Stimulated activated CD4-positive, alpha-beta T cell treated with anti-CD3 and anti-CD28 coated beads, Interleukin-15, amount 100 ng/mL, for 1 hour (primary cell): ENCODE measurements around the gene CFAP43.

ENCODE experiments used
- DNase-seq, 2 donors: peaks; one replicate each; pipeline ENCODE4 v3.0.0-alpha.2; 2020; ENCODE audit warnings: low read depth in 1 of 2, low spot score in 1 of 2

The CFAP43 gene

DNA sequence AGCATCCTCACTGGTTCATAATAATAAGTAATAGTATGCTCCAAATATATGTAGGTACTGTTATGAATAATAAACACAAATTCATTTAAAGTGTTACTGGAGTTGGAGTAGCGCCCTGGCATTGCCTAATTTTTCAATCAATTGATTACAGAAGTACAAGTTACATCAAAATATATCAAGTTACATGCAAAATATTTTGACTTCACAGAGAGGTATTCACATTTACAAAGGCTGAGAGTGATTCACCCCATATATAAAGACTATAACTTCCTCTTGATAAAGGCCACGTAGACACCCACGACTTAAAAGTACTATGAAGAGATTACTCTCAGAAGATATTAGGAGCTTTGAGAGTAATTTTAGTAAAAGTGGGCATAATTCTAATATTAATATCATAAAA is 132.9 kb downstream of the CFAP43 start:
- DNase-seq, result no peak

DNA sequence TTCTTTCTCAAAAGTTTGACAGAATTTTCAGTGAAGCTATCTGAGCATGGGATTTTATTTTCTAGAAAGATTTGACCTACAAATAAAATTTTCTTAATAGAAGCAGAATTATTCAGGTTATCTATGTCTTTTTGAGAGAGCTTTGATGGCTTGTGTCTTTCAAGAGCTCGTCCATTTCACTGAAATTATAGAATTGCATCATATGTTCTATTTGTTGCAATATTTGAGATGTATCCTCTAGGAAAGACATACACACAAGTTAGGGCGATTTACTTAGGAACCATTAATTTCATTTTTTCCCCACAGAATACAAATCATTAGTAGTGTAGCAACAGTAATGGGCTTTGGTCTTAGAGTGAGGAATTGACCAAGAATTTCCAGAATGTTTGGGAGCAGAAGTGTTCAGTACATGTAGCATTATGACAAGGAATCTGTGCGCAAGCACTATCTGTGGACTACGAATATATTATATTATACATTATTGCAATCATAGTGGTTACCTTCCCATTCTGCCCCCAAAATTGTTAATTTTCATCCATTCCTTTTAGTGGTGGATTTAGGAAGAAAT is 133.7 kb downstream of the CFAP43 start:
- no peak for DNase-seq

DNA sequence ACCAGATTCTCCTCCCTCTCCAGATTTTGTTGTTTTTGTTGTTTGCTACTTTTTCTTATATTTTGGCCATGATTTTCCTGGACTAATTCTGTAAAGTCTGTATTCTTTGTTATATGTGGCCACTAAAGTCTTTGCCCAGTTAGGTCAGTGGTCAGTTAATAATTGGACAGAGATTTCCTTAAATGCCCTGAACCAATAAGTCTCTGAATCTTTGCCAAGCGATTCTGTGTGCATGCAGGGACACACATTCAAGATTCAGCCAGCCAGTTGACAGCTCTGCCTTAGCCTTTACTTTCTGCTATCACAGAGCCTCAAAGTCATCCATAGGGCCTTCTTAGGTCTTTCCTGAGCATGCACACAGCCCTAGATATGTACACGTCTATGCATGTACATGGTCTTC is 135.5 kb downstream of the CFAP43 start:
- DNase-seq, result no peak

DNA sequence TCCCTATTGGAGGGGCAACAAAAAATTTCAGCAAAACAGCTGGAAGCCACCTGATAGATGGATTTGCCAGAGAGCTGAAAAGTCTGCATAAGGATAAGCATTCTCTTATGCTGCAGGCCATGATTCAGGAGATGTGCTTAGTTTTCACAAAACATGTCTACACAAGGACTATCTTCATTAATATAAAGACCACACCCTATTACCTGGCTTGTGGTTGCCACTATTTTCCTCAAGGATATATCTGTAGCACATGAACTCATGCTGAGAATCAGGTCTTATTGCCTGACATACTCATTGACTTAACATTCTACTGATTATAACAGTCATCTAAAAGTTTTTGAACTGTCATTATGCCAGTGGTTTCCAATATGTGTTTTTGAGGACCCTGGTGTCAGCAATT is 139.4 kb downstream of the CFAP43 start:
- no peak for DNase-seq

DNA sequence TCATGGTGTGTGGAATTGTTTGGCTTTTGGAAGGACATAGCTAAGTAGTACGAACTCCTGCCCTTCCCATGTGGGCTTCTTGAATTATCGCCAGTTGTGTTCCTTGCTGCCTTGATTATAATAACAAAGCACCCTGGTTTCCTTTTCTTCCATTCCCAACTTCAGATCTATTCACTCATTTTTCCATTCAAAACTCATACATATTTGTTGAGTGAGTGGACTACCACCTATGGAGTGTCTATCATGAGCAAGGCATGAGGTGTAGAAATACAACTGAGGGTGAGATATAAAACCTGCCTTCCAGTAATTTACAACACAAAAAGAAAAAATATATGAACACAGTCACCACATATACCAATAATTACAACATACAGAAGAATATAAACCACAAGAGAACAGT is 141.6 kb downstream of the CFAP43 start:
- DNase-seq, result no peak

DNA sequence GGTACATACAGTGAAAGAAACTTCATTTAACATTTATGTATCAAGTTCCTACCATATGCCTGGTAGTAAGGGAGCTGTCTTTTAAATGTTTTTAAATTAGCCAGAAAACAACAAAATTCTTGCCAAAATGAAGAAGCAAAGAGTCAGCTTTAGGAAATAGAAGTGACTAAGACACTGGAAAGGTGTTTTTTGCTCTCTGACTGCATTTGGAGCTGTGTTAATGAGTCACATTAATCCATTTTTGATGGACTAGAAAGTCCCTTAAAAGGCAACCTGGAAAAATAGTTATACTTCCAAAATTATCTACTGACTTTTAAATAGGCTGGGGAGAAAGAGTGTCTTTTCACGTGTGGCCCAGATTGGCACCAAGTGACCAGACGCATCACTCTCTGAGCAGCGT is 142.5 kb downstream of the CFAP43 start:
- DNase-seq, result no peak

DNA sequence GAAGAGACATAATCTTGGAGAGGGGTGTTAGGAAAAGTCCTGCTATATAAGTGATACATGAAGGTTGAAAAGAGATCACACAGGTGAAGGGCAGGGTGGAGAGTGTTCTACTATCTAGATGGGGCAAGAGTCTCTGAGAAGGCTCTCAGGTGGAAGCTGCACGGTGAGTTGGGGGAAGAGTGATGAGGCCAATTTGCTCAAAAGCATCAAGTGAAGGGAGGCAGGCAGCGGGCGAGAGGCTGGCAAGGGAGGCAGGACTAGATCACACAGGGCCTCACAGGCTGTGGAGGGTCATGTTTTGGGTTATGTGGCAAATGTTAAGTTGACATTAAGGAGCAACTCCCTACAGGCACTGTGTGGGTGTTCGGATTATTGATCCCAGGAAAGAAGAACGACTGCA is 143.9 kb downstream of the CFAP43 start:
- DNase-seq, result no peak

DNA sequence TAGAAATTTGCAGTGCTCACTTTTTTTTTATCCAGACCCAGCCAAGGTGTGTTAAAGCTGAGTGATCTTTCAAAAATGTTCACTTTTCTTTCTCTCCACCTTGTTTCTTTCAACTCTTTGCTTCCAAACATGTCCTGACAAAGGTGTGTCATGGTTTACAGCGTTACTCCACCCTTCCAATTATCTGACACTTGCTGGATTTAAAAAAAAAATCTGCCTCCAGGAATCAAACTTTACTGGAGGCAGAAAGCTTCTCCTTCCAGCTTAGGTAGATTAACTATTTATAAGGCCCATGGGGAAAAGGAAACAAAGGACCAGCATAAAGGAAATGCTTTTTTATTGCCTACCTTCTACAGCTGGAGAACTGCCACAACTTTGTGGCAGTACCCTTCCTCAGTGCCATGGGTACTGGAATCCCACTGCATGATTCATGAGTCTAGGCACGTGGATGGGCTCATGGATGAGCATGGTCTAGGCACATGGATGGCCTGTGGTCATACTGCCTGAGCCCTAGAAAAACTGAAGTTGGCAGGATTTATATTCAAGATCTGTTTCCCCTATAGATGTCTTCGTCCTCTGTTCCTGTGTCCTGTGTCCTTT is 146.3 kb downstream of the CFAP43 start, which contains the start of gene COL17A1:
TSS of gene COL17A1 (minus strand) at position 80 of the 600 bp plus-strand sequence. CDS start 5,207 bp downstream, outside the sequence.
- DNase-seq, result no peak

DNA sequence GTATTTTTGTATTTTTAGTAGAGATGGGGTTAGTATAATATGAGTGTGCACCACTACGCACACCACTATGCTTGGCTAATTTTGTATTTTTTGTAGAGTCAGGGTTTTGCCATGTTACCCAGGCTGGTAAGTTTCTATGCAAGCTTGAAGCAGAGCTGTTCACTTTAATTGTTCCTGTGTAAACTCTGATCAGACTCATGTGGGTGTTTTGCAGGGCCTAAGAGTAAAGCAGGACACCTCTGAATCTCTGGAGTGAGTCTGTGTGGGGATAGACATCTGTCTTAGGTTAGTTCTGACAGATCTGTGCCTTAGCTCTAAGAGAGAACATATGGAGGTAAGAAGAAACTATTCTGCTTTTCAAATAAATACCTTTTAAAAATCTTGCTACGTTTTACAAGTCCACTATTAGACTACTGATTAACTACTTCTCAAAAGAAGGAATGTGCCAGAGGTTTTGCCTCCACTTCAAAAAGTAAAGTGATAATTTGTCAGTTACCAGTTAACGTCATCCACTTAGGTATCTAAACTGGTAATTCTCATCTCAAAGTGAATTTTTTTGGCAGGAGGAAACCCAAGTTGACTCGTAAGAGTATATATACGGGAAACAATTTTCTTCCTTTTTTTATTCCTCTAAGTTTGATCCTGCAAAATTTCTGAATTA is 147.6 kb downstream of the CFAP43 start:
- no peak for DNase-seq

DNA sequence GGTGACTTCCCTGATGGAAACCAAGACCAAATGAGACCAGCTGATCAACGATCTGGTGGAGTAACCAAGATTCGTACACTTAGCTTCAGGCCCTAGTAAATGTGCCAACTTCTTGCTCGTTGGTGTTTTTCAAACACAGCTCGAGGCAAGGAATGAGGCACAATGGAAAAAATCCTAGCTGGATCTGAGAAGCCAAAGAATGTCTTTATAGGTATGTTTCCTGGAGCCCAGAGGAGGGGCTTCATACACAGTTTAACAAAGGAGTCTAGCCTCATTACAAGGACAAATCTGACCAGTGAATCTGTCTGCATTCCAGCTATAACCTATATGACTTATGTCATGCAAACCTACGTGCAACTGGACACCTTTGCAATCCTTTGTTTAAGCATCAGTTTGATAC is 150.2 kb downstream of the CFAP43 start:
- DNase-seq, result no peak

DNA sequence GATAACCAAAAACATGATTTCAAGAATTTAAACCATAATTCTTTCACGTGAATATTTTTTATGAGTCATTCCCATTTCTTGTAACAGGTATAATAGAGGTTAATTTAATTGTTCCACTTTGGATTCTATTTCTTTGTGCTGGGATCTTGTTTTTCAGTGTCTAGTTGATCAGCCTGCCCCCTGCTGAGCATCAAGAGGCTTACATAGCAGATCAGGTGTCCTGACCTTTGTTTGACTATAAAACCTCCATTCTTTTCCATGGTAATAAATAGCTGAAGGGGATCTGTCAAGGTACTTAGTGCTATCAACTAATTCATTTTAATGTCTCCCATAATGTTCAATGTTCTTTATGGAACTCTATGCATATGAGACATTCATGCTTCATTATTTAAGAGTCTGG is 151.4 kb downstream of the CFAP43 start:
- no peak for DNase-seq
